ENCODE results near the gene DDC.
"Not testable (repeated sequence)": the region's sequence is repeated elsewhere in the genome, so short reads cannot be mapped to it uniquely, and the experiment has no call there.

Gene DDC

GRCh38 chr7:50462361-50462760 is 102.8 kb downstream of the DDC start:
- Histone ChIP-seq H3K4me3 (ENCODE audit: low read depth in 1 of 2, low read length in 2 of 2) (no peak overlapping the region), H3K9me3 (ENCODE audit: control insufficient read depth in 1 of 2, low read length in 2 of 2) (no peaks in the 10 kb centered on the region), H3K36me3 (ENCODE audit: control insufficient read depth in 1 of 2, insufficient read depth in 2 of 2, low read length in 2 of 2) (no peaks in the 10 kb centered on the region), H3K27me3 (ENCODE audit: low read depth, low read length) (no peaks in the 10 kb centered on the region), H3K27ac (ENCODE audit: low read length) (no peak overlapping the region), H3K4me1 (ENCODE audit: control insufficient read depth in 1 of 2, insufficient read depth in 2 of 2, low read length in 2 of 2) (no peaks in the 10 kb centered on the region)

GRCh38 chr7:50461695-50462094 is 103.5 kb downstream of the DDC start:
- Histone ChIP-seq H3K4me1 (ENCODE audit: control insufficient read depth in 1 of 2, insufficient read depth in 2 of 2, low read length in 2 of 2) (no peaks in the 10 kb centered on the region), H3K27me3 (ENCODE audit: low read depth, low read length) (no peaks in the 10 kb centered on the region), H3K4me3 (ENCODE audit: low read depth in 1 of 2, low read length in 2 of 2) (no peak overlapping the region), H3K27ac (ENCODE audit: low read length) (no peak overlapping the region), H3K36me3 (ENCODE audit: control insufficient read depth in 1 of 2, insufficient read depth in 2 of 2, low read length in 2 of 2) (no peaks in the 10 kb centered on the region), H3K9me3 (ENCODE audit: control insufficient read depth in 1 of 2, low read length in 2 of 2) (no peaks in the 10 kb centered on the region)

- H3K4me3 ChIP-seq (ENCODE audit: low read depth in 1 of 2, low read length in 2 of 2); H3K27me3 ChIP-seq (ENCODE audit: low read depth, low read length); H3K27ac ChIP-seq (ENCODE audit: low read length); H3K9me3 ChIP-seq (ENCODE audit: control insufficient read depth in 1 of 2, low read length in 2 of 2); H3K36me3 ChIP-seq (ENCODE audit: control insufficient read depth in 1 of 2, insufficient read depth in 2 of 2, low read length in 2 of 2); H3K4me1 ChIP-seq (ENCODE audit: control insufficient read depth in 1 of 2, insufficient read depth in 2 of 2, low read length in 2 of 2): not testable (repeated sequence)
Measured at GRCh38 chr7:50459183-50459582, 106.0 kb downstream of the DDC start.

- not testable (repeated sequence) for H3K4me3 ChIP-seq (ENCODE audit: low read depth in 1 of 2, low read length in 2 of 2); H3K36me3 ChIP-seq (ENCODE audit: control insufficient read depth in 1 of 2, insufficient read depth in 2 of 2, low read length in 2 of 2); H3K27ac ChIP-seq (ENCODE audit: low read length)
Measured at GRCh38 chr7:50458651-50459050, 106.6 kb downstream of the DDC start.

GRCh38 chr7:50456371-50457123 is 108.7 kb downstream of the DDC start:
- no peaks in the 10 kb centered on the region for H3K9me3 ChIP-seq (ENCODE audit: control insufficient read depth in 1 of 2, low read length in 2 of 2)
- H3K27ac ChIP-seq (ENCODE audit: low read length): no peak overlapping the region
- no peaks in the 10 kb centered on the region for H3K36me3 ChIP-seq (ENCODE audit: control insufficient read depth in 1 of 2, insufficient read depth in 2 of 2, low read length in 2 of 2)
- no peak overlapping the region for H3K4me3 ChIP-seq (ENCODE audit: low read depth in 1 of 2, low read length in 2 of 2)
- no peaks in the 10 kb centered on the region for H3K4me1 ChIP-seq (ENCODE audit: control insufficient read depth in 1 of 2, insufficient read depth in 2 of 2, low read length in 2 of 2)
- no peaks in the 10 kb centered on the region for H3K27me3 ChIP-seq (ENCODE audit: low read depth, low read length)

More at GRCh38 chr7:50458651-50459050, 106.6 kb downstream of the DDC start:
- H3K4me1 ChIP-seq (ENCODE audit: control insufficient read depth in 1 of 2, insufficient read depth in 2 of 2, low read length in 2 of 2); H3K27me3 ChIP-seq (ENCODE audit: low read depth, low read length); H3K9me3 ChIP-seq (ENCODE audit: control insufficient read depth in 1 of 2, low read length in 2 of 2): not testable (repeated sequence)

- Histone ChIP-seq H3K4me1 (ENCODE audit: control insufficient read depth in 1 of 2, insufficient read depth in 2 of 2, low read length in 2 of 2) (no peaks in the 10 kb centered on the region), H3K27me3 (ENCODE audit: low read depth, low read length) (no peaks in the 10 kb centered on the region), H3K4me3 (ENCODE audit: low read depth in 1 of 2, low read length in 2 of 2) (no peak overlapping the region), H3K9me3 (ENCODE audit: control insufficient read depth in 1 of 2, low read length in 2 of 2) (no peaks in the 10 kb centered on the region), H3K36me3 (ENCODE audit: control insufficient read depth in 1 of 2, insufficient read depth in 2 of 2, low read length in 2 of 2) (no peaks in the 10 kb centered on the region), H3K27ac (ENCODE audit: low read length) (no peak overlapping the region)
Measured at GRCh38 chr7:50455658-50456057, 109.5 kb downstream of the DDC start.

GRCh38 chr7:50454968-50455367 is 110.2 kb downstream of the DDC start:
- Histone ChIP-seq H3K4me3 (ENCODE audit: low read depth in 1 of 2, low read length in 2 of 2) (no peak overlapping the region), H3K27ac (ENCODE audit: low read length) (no peak overlapping the region), H3K4me1 (ENCODE audit: control insufficient read depth in 1 of 2, insufficient read depth in 2 of 2, low read length in 2 of 2) (peaks cover 0 to under 1% of the 10 kb centered on the region in 2 donors), H3K27me3 (ENCODE audit: low read depth, low read length) (no peaks in the 10 kb centered on the region), H3K9me3 (ENCODE audit: control insufficient read depth in 1 of 2, low read length in 2 of 2) (no peaks in the 10 kb centered on the region), H3K36me3 (ENCODE audit: control insufficient read depth in 1 of 2, insufficient read depth in 2 of 2, low read length in 2 of 2) (no peaks in the 10 kb centered on the region)

- no peaks in the 10 kb centered on the region for H3K9me3 ChIP-seq (ENCODE audit: control insufficient read depth in 1 of 2, low read length in 2 of 2)
- H3K27ac ChIP-seq (ENCODE audit: low read length): no peak overlapping the region
Measured at GRCh38 chr7:50450590-50451032, 114.6 kb downstream of the DDC start.

GRCh38 chr7:50449881-50450589 is 115.2 kb downstream of the DDC start, which contains the start of gene FIGNL1:
FIGNL1 (minus strand) TSS chr7:50450350; CDS start chr7:50447287, 3,063 bp downstream.
- Histone ChIP-seq H3K27me3 (ENCODE audit: low read depth, low read length) (no peaks in the 10 kb centered on the region), H3K4me1 (ENCODE audit: control insufficient read depth in 1 of 2, insufficient read depth in 2 of 2, low read length in 2 of 2) (peaks cover 5 to 11% of the 10 kb centered on the region in 2 donors), H3K27ac (ENCODE audit: low read length) (no peak within 1 kb of the TSS), H3K4me3 (ENCODE audit: low read depth in 1 of 2, low read length in 2 of 2) (peak within 1 kb of the TSS; percentile 49 to 97), H3K9me3 (ENCODE audit: control insufficient read depth in 1 of 2, low read length in 2 of 2) (no peaks in the 10 kb centered on the region), H3K36me3 (ENCODE audit: control insufficient read depth in 1 of 2, insufficient read depth in 2 of 2, low read length in 2 of 2) (peaks cover 19 to 21% of the 10 kb centered on the region in 2 donors)

More at GRCh38 chr7:50450590-50451032, 114.6 kb downstream of the DDC start:
- Histone ChIP-seq H3K4me3 (ENCODE audit: low read depth in 1 of 2, low read length in 2 of 2) (peak overlapping the region; percentile 49 to 97), H3K27me3 (ENCODE audit: low read depth, low read length) (no peaks in the 10 kb centered on the region), H3K36me3 (ENCODE audit: control insufficient read depth in 1 of 2, insufficient read depth in 2 of 2, low read length in 2 of 2) (peaks cover 14 to 15% of the 10 kb centered on the region in 2 donors), H3K4me1 (ENCODE audit: control insufficient read depth in 1 of 2, insufficient read depth in 2 of 2, low read length in 2 of 2) (peaks cover 5 to 11% of the 10 kb centered on the region in 2 donors)

GRCh38 chr7:50449501-50449880 is 115.7 kb downstream of the DDC start:
- peaks cover 5 to 11% of the 10 kb centered on the region in 2 donors for H3K4me1 ChIP-seq (ENCODE audit: control insufficient read depth in 1 of 2, insufficient read depth in 2 of 2, low read length in 2 of 2)
- H3K27ac ChIP-seq (ENCODE audit: low read length): no peak overlapping the region
- H3K27me3 ChIP-seq (ENCODE audit: low read depth, low read length): no peaks in the 10 kb centered on the region
- H3K4me3 ChIP-seq (ENCODE audit: low read depth in 1 of 2, low read length in 2 of 2): peak overlapping the region; percentile 49 to 97
- H3K36me3 ChIP-seq (ENCODE audit: control insufficient read depth in 1 of 2, insufficient read depth in 2 of 2, low read length in 2 of 2): peaks cover 20 to 21% of the 10 kb centered on the region in 2 donors
- no peaks in the 10 kb centered on the region for H3K9me3 ChIP-seq (ENCODE audit: control insufficient read depth in 1 of 2, low read length in 2 of 2)

GRCh38 chr7:50448823-50449222 is 116.4 kb downstream of the DDC start:
- peaks cover 5 to 11% of the 10 kb centered on the region in 2 donors for H3K4me1 ChIP-seq (ENCODE audit: control insufficient read depth in 1 of 2, insufficient read depth in 2 of 2, low read length in 2 of 2)
- H3K36me3 ChIP-seq (ENCODE audit: control insufficient read depth in 1 of 2, insufficient read depth in 2 of 2, low read length in 2 of 2): peaks cover 20 to 24% of the 10 kb centered on the region in 2 donors
- peak overlapping the region in 1 of 2 donors; percentile 49 for H3K4me3 ChIP-seq (ENCODE audit: low read depth in 1 of 2, low read length in 2 of 2)
- no peaks in the 10 kb centered on the region for H3K9me3 ChIP-seq (ENCODE audit: control insufficient read depth in 1 of 2, low read length in 2 of 2)
- no peaks in the 10 kb centered on the region for H3K27me3 ChIP-seq (ENCODE audit: low read depth, low read length)
- no peak overlapping the region for H3K27ac ChIP-seq (ENCODE audit: low read length)

Measured in muscle layer of duodenum (tissue), 2 donors.